GM12878 (cell line): ENCODE results near the gene FAM222B. TPM values are rescaled to one million over a fixed set of nuclear protein-coding genes. Genes with fewer than 3 reads are reported as not detected.

Experiments used
- BHLHE40 ChIP-seq, 2 experiments: fragments of 450-650 bp in 1 of 2; IDR thresholded peaks; 2 replicates each; pipeline ENCODE4 v1.6.1; 2011 to 2017; ENCODE audit warnings: low read depth in 2 of 2, borderline replicate concordance in 1 of 2, improper control_type of control experiment in 1 of 2, low read length in 1 of 2, mild to moderate bottlenecking in 1 of 2
- CBX3 ChIP-seq: fragments of 200-600 bp; sonication (generic); IDR thresholded peaks from 2 replicates; pipeline ENCODE4 v1.6.1; 2016; ENCODE audit warnings: low read depth, borderline replicate concordance
- ESRRA ChIP-seq: IDR thresholded peaks from 2 replicates; pipeline ENCODE4 v1.6.1; 2012; ENCODE audit warnings: mild to moderate bottlenecking, low read length, improper control_type of control experiment
- HDAC2 ChIP-seq: fragments of 200-600 bp; sonication (generic); IDR thresholded peaks from 2 replicates; pipeline ENCODE4 v1.6.1; 2017
- KDM1A ChIP-seq: fragments of 200-600 bp; sonication (generic); IDR thresholded peaks from 2 replicates; pipeline ENCODE4 v1.6.1; 2016; ENCODE audit warnings: borderline replicate concordance
- NRF1 ChIP-seq: conservative IDR thresholded peaks from 2 replicates; pipeline ENCODE4 v1.6.1; 2011; ENCODE audit warnings: mild to moderate bottlenecking, low read depth, low read length, improper control_type of control experiment
- PAX8 ChIP-seq: fragments of 450-650 bp; IDR thresholded peaks from 2 replicates; pipeline ENCODE4 v1.6.1; 2017; ENCODE audit warnings: mild to moderate bottlenecking, moderate library complexity
- RB1 ChIP-seq: fragments of 450-650 bp; formaldehyde crosslinking; IDR thresholded peaks from 2 replicates; pipeline ENCODE4 v1.6.1; 2017; ENCODE audit warnings: mild to moderate bottlenecking, borderline replicate concordance
- SIX5 ChIP-seq: IDR thresholded peaks from 2 replicates; pipeline ENCODE4 v1.6.1; 2011; ENCODE audit warnings: mild to moderate bottlenecking, low read depth, low read length, moderate library complexity; ENCODE audit not compliant: severe bottlenecking
- TAF1 ChIP-seq: IDR thresholded peaks from 2 replicates; pipeline ENCODE4 v1.6.1; 2011; ENCODE audit warnings: mild to moderate bottlenecking, low read depth, low read length, borderline replicate concordance
- USF2 ChIP-seq: IDR thresholded peaks from 2 replicates; pipeline ENCODE4 v1.6.1; 2011; ENCODE audit warnings: low read depth, low read length, improper control_type of control experiment, borderline replicate concordance
- ZNF24 ChIP-seq: fragments of 450-650 bp; IDR thresholded peaks from 2 replicates; pipeline ENCODE4 v1.6.1; 2017; ENCODE audit warnings: antibody characterized with exemption, mild to moderate bottlenecking
- polyA plus RNA-seq, 11 experiments: library from polyadenylated mRNA; depleted of rRNA in 4 of 11; unstranded in 6 of 11; stranded (reverse) in 5 of 11; fragments of >200 nt; fragmentation: Nextera tagmentation in 4 of 11; fragmentation: Illumina TruSeq in 1 of 11; extraction: Ambion mirVana in 4 of 11; extraction: Trizol in 1 of 11; gene quantifications; 1 replicate in 1 of 11; 2 replicates in 10 of 11; pipeline versions ENCODE4 v1.2.1 to v1.2.3, GENCODE V29; 2011 to 2016; ENCODE audit warnings: inconsistent platforms in 2 of 11, missing spikeins in 2 of 11, low read depth in 1 of 11
- total RNA-seq, 4 experiments: library from RNA; depleted of rRNA in 3 of 4; stranded (reverse); fragments of >200 nt in 3 of 4; fragmentation: Illumina TruSeq in 1 of 4; extraction: Trizol in 1 of 4; gene quantifications; 2 replicates each; pipeline versions ENCODE4 v1.2.1 to v1.2.3, GENCODE V29; 2013 to 2021
- TF ChIP-seq, protein P1 (sequence below): fragments of 450-650 bp; IDR thresholded peaks from 2 replicates; pipeline ENCODE4 v1.6.1; 2017; ENCODE audit warnings: antibody characterized with exemption, mild to moderate bottlenecking, moderate library complexity
- TF ChIP-seq, protein P2 (sequence below): fragments of 450-650 bp; IDR thresholded peaks from 2 replicates; pipeline ENCODE4 v1.6.1; 2014; ENCODE audit warnings: mild to moderate bottlenecking
- TF ChIP-seq, protein P3 (sequence below): fragments of 450-650 bp; IDR thresholded peaks from 2 replicates; pipeline ENCODE4 v1.6.1; 2016; ENCODE audit warnings: mild to moderate bottlenecking, moderate library complexity, borderline replicate concordance
- TF ChIP-seq, protein P4 (sequence below): fragments of 450-650 bp; IDR thresholded peaks from 2 replicates; pipeline ENCODE4 v1.6.1; 2017; ENCODE audit warnings: borderline replicate concordance

The FAM222B gene
- total and polyA plus RNA-seq, 10 of the 15 experiments (the other 5 are each of a cell fraction or from before 2014, with no cell fraction given) = 2.8 to 18.3 (median 6.4) TPM

DNA sequence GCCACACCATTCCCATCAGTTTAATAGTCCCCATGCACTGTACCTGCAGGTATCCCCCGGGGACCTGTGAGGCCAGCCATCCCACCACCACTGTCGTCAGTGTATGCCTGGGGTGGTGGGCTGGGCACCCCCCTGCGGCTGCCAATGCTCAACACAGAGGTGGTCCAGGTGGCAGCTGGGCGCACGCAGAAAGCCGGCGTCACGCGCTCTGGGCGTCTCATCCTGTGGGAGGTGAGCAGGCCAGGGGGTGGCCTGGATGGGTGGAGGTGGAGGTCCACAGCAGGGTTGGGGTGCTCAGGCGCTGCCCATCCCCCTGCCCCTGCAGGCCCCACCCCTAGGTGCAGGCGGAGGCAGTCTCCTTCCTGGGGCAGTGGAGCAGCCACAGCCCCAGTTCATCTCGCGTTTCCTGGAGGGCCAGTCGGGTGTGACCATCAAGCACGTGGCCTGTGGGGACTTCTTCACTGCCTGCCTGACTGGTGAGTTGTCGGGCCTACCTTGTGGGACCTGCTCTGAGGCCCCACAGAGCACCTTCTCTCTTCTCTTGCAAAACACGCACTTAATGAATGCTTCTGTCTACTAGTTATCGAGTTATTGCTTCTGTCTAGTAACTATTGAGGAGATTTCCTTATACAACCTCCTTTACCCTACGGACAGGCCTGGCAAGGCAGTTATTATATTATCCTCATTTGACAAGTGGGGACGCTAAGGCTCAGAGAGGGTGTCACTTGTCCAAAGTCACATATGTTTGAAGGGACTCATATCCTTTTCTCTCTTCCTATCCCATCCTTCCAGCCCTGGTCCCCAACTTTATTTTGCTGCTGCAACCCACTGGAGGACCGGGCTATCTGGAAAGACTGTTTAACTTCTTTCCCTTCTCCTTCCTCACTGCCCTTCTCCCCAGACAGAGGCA, 104.6 kb downstream of the FAM222B start (continued):
- TF ChIP-seq, protein P1, sequence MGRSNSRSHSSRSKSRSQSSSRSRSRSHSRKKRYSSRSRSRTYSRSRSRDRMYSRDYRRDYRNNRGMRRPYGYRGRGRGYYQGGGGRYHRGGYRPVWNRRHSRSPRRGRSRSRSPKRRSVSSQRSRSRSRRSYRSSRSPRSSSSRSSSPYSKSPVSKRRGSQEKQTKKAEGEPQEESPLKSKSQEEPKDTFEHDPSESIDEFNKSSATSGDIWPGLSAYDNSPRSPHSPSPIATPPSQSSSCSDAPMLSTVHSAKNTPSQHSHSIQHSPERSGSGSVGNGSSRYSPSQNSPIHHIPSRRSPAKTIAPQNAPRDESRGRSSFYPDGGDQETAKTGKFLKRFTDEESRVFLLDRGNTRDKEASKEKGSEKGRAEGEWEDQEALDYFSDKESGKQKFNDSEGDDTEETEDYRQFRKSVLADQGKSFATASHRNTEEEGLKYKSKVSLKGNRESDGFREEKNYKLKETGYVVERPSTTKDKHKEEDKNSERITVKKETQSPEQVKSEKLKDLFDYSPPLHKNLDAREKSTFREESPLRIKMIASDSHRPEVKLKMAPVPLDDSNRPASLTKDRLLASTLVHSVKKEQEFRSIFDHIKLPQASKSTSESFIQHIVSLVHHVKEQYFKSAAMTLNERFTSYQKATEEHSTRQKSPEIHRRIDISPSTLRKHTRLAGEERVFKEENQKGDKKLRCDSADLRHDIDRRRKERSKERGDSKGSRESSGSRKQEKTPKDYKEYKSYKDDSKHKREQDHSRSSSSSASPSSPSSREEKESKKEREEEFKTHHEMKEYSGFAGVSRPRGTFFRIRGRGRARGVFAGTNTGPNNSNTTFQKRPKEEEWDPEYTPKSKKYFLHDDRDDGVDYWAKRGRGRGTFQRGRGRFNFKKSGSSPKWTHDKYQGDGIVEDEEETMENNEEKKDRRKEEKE = no peak
- no peak for TF ChIP-seq NRF1
- TF ChIP-seq ESRRA = no peak
- TF ChIP-seq, protein P2, sequence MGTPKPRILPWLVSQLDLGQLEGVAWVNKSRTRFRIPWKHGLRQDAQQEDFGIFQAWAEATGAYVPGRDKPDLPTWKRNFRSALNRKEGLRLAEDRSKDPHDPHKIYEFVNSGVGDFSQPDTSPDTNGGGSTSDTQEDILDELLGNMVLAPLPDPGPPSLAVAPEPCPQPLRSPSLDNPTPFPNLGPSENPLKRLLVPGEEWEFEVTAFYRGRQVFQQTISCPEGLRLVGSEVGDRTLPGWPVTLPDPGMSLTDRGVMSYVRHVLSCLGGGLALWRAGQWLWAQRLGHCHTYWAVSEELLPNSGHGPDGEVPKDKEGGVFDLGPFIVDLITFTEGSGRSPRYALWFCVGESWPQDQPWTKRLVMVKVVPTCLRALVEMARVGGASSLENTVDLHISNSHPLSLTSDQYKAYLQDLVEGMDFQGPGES = no peak
- no peak; the same call in 1 of the 2 replicates for TF ChIP-seq HDAC2
- TF ChIP-seq BHLHE40 (IDR thresholded peaks at IDR 0.05; ENCODE audit: borderline replicate concordance in 1 of 2, low read depth in 2 of 2, low read length in 1 of 2) = peak; percentile 91 to 94
- no peak for TF ChIP-seq CBX3
- peak; percentile 63 for TF ChIP-seq USF2
- TF ChIP-seq TAF1 = peak; percentile 93
- TF ChIP-seq, protein P3, sequence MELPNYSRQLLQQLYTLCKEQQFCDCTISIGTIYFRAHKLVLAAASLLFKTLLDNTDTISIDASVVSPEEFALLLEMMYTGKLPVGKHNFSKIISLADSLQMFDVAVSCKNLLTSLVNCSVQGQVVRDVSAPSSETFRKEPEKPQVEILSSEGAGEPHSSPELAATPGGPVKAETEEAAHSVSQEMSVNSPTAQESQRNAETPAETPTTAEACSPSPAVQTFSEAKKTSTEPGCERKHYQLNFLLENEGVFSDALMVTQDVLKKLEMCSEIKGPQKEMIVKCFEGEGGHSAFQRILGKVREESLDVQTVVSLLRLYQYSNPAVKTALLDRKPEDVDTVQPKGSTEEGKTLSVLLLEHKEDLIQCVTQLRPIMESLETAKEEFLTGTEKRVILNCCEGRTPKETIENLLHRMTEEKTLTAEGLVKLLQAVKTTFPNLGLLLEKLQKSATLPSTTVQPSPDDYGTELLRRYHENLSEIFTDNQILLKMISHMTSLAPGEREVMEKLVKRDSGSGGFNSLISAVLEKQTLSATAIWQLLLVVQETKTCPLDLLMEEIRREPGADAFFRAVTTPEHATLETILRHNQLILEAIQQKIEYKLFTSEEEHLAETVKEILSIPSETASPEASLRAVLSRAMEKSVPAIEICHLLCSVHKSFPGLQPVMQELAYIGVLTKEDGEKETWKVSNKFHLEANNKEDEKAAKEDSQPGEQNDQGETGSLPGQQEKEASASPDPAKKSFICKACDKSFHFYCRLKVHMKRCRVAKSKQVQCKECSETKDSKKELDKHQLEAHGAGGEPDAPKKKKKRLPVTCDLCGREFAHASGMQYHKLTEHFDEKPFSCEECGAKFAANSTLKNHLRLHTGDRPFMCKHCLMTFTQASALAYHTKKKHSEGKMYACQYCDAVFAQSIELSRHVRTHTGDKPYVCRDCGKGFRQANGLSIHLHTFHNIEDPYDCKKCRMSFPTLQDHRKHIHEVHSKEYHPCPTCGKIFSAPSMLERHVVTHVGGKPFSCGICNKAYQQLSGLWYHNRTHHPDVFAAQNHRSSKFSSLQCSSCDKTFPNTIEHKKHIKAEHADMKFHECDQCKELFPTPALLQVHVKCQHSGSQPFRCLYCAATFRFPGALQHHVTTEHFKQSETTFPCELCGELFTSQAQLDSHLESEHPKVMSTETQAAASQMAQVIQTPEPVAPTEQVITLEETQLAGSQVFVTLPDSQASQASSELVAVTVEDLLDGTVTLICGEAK = no peak; the same call in 1 of the 2 replicates
- TF ChIP-seq, protein P4, sequence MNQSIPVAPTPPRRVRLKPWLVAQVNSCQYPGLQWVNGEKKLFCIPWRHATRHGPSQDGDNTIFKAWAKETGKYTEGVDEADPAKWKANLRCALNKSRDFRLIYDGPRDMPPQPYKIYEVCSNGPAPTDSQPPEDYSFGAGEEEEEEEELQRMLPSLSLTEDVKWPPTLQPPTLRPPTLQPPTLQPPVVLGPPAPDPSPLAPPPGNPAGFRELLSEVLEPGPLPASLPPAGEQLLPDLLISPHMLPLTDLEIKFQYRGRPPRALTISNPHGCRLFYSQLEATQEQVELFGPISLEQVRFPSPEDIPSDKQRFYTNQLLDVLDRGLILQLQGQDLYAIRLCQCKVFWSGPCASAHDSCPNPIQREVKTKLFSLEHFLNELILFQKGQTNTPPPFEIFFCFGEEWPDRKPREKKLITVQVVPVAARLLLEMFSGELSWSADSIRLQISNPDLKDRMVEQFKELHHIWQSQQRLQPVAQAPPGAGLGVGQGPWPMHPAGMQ = no peak
- no peak for TF ChIP-seq KDM1A
- peak; percentile 77; the same call in 1 of the 2 replicates for TF ChIP-seq PAX8
- no peak for TF ChIP-seq SIX5
- TF ChIP-seq ZNF24 = no peak
- TF ChIP-seq RB1 = no peak
